Pancreas (tissue), 10 donors: ENCODE measurements around the gene STH. TPM values are rescaled to one million over a fixed set of nuclear protein-coding genes. Genes with fewer than 3 reads are reported as not detected.

Experiments
- ATAC-seq, 4 donors: fragments of 200-7000 bp; cut with Tn5 transposase; one replicate each; pipeline versions ENCODE4 v1.8.0 to v1.9.1; 2020; ENCODE audit warnings: mild to moderate bottlenecking in 4 of 4, moderate library complexity in 4 of 4
- DNase-seq, 6 donors: peaks; one replicate each; pipeline ENCODE4 v3.0.0-alpha.2; 2020
- FAIRE-seq: peaks from 2 replicates; lab custom pipeline; 2012; peaks lifted over from hg19 to GRCh38; lab: Jason Lieb, UNC
- H3K27ac ChIP-seq, 4 donors: fragments of 200-600 bp; sonication (generic); 1 replicate in 3 of 4; 2 replicates in 1 of 4; pipeline versions ENCODE4 v1.5.0 to v1.8.0; 2020
- H3K27me3 ChIP-seq, 4 donors: fragments of 200-600 bp; one replicate each; pipeline ENCODE4 v1.8.0; 2021
- H3K36me3 ChIP-seq, 3 donors: fragments of 200-600 bp; sonication (generic) in 1 of 3; one replicate each; pipeline versions ENCODE4 v1.5.0 to v1.8.0; 2020 to 2021
- H3K4me1 ChIP-seq, 3 donors: fragments of 200-600 bp; one replicate each; pipeline ENCODE4 v1.8.0; 2021
- H3K4me3 ChIP-seq, 4 donors: fragments of 200-600 bp; sonication (generic) in 2 of 4; one replicate each; pipeline versions ENCODE4 v1.5.0 to v1.8.0; 2020 to 2021
- H3K9me3 ChIP-seq, 4 donors: fragments of 200-600 bp; one replicate each; pipeline ENCODE4 v1.8.0; 2021
- WGBS, 2 donors: extraction: QIAGEN DNeasy Blood & Tissue Kit; methylation state at CpG; one replicate each; pipeline ENCODE4 v1.1.7; 2013; 5-methylcytosine and 5-hydroxymethylcytosine counted together
- intact Hi-C, 3 donors: fragments of 100-400 bp; cut with DNase I; formaldehyde crosslinking; loops; one replicate each; pipeline versions ENCODE4 v1.11.1 to v1.14.2; 2022
- polyA plus RNA-seq, 2 donors: library from polyadenylated mRNA; stranded (reverse); fragments of 200-250 nt; gene quantifications; one replicate each; pipeline ENCODE4 v1.2.3, GENCODE V29; 2013
- total RNA-seq, 6 donors: library from RNA; stranded (reverse); fragmentation: NEBNext Ultra II Directional in 4 of 6; extraction: Animal tissue kit (Norgen Biotek cat#: 25700) in 4 of 6; gene quantifications; one replicate each; pipeline versions ENCODE4 v1.2.1 to v1.2.4, GENCODE V29; 2021 to 2023
- TF ChIP-seq, protein P1 (sequence below), 4 donors: fragments of 200-600 bp; sonication (generic) in 3 of 4; IDR thresholded peaks; one replicate each; pipeline versions ENCODE4 v1.5.0 to v1.8.0; 2021; ENCODE audit warnings: antibody characterized with exemption in 4 of 4
- donor health status: healthy with polysubstance abuse.
- donor health status: DM: no; HTN: no; CAD: no; lungs with moderate emphysema.
- donor health status: DM: no; HTN: no; CAD: no.
- donor health status: control.
- donor health status: control.
- donor health status: Bipolar disorder and iron deficiency.
- donor health status: DM: yes; HTN: yes; CAD: no.
- donor health status: DM: no; HTN: no; CAD: no.
- donor health status: DM: no; HTN: no; CAD: no.
- donor health status: DM: yes; HTN: yes; CAD: no.

The STH gene
- total and polyA plus RNA-seq, 8 donors: not detected

- FAIRE-seq: no peak
- Histone ChIP-seq H3K9me3 (no peaks in the 10 kb centered on the region), H3K27me3 (no peaks in the 10 kb centered on the region), H3K4me1 (no peaks in the 10 kb centered on the region), H3K36me3 (no peaks in the 10 kb centered on the region), H3K4me3 (no peak overlapping the region), H3K27ac (no peak overlapping the region)
- WGBS, 2 donors: 82 to 88% methylated on average over 5 of the region's 5 CpGs
- DNase-seq: no peak
- TF ChIP-seq, protein P1, sequence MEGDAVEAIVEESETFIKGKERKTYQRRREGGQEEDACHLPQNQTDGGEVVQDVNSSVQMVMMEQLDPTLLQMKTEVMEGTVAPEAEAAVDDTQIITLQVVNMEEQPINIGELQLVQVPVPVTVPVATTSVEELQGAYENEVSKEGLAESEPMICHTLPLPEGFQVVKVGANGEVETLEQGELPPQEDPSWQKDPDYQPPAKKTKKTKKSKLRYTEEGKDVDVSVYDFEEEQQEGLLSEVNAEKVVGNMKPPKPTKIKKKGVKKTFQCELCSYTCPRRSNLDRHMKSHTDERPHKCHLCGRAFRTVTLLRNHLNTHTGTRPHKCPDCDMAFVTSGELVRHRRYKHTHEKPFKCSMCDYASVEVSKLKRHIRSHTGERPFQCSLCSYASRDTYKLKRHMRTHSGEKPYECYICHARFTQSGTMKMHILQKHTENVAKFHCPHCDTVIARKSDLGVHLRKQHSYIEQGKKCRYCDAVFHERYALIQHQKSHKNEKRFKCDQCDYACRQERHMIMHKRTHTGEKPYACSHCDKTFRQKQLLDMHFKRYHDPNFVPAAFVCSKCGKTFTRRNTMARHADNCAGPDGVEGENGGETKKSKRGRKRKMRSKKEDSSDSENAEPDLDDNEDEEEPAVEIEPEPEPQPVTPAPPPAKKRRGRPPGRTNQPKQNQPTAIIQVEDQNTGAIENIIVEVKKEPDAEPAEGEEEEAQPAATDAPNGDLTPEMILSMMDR (IDR thresholded peaks at IDR 0.05): no peak
- no peak for ATAC-seq
- intact Hi-C loops: no loop called here
Measured at GRCh38 chr17:45984368-45984767, 14.7 kb upstream of the STH start.

DNA sequence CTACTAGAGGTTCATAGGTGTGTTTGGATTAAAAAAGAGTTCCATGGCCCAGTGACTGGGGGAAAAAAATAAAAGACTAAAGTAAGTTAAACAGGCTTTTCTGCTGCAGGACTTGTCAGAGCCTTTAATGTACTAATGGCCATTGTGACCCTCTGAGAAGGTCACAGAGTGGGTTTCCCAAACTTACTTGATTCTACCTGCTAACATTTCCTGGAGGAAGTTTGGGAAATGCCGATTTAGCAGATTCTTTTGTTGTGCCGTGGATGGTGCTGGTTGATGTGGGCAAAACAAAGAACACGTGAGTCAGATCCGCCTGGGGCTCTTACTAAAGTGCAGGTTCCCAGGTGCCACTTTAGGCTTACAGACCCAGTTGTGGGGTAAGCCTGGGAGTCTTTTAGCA lies 13.6 kb upstream of the STH start:
- WGBS, 2 donors: 87 to 93% methylated on average over 4 of the region's 4 CpGs
- no peak for FAIRE-seq

GRCh38 chr17:45986056-45986455 lies 13.0 kb upstream of the STH start:
- DNase-seq (no peak), FAIRE-seq (no peak), ATAC-seq (no peak)
- intact Hi-C loops: no loop called here
- H3K4me1 ChIP-seq: no peaks in the 10 kb centered on the region
- H3K27me3 ChIP-seq: no peaks in the 10 kb centered on the region
- H3K27ac ChIP-seq: no peak overlapping the region
- H3K4me3 ChIP-seq: no peak overlapping the region
- WGBS, 2 donors: 80 to 84% methylated on average over 4 of the region's 4 CpGs
- H3K36me3 ChIP-seq: no peaks in the 10 kb centered on the region
- TF ChIP-seq, protein P1 (IDR thresholded peaks at IDR 0.05): no peak
- H3K9me3 ChIP-seq: no peaks in the 10 kb centered on the region

More for the DNA sequence above, 13.6 kb upstream of the STH start:
- no peak overlapping the region for H3K4me3 ChIP-seq
- H3K27ac ChIP-seq: no peak overlapping the region
- ATAC-seq (no peak), DNase-seq (no peak)
- no peaks in the 10 kb centered on the region for H3K4me1 ChIP-seq
- intact Hi-C loops: no loop called here
- H3K9me3 ChIP-seq: no peaks in the 10 kb centered on the region
- H3K36me3 ChIP-seq: no peaks in the 10 kb centered on the region
- TF ChIP-seq, protein P1 (IDR thresholded peaks at IDR 0.05): no peak
- no peaks in the 10 kb centered on the region for H3K27me3 ChIP-seq

- intact Hi-C loops: no loop called here
- no peak for DNase-seq
- no peak overlapping the region for H3K27ac ChIP-seq
- no peaks in the 10 kb centered on the region for H3K4me1 ChIP-seq
- WGBS, 2 donors: 87 to 99% methylated on average over 5 of the region's 5 CpGs
- TF ChIP-seq, protein P1 (IDR thresholded peaks at IDR 0.05): no peak
- no peaks in the 10 kb centered on the region for H3K9me3 ChIP-seq
- no peak for FAIRE-seq
- H3K36me3 ChIP-seq: no peaks in the 10 kb centered on the region
- H3K4me3 ChIP-seq: no peak overlapping the region
- ATAC-seq: no peak
- no peaks in the 10 kb centered on the region for H3K27me3 ChIP-seq
Measured at GRCh38 chr17:45987706-45988105, 11.3 kb upstream of the STH start.

GRCh38 chr17:45989759-45990158 lies 9.3 kb upstream of the STH start:
- intact Hi-C loops: no loop called here
- H3K9me3 ChIP-seq: no peaks in the 10 kb centered on the region
- H3K36me3 ChIP-seq: no peaks in the 10 kb centered on the region
- DNase-seq: no peak
- no peak for ATAC-seq
- TF ChIP-seq, protein P1 (IDR thresholded peaks at IDR 0.05): no peak
- H3K27me3 ChIP-seq: no peaks in the 10 kb centered on the region
- no peak overlapping the region for H3K27ac ChIP-seq
- 76 to 94% methylated on average over 3 of the region's 3 CpGs for WGBS, 2 donors
- H3K4me1 ChIP-seq: no peaks in the 10 kb centered on the region
- no peak for FAIRE-seq
- H3K4me3 ChIP-seq: no peak overlapping the region
